ENCODE data around the gene SETD2. TPM values are rescaled to one million over a fixed set of nuclear protein-coding genes. Genes with fewer than 3 reads are reported as not detected.

Gene SETD2
- total and polyA plus RNA-seq, 9 of the 15 experiments (the other 6 are each of a cell fraction or from before 2014, with no cell fraction given): 8.2 to 44.0 (median 33.6) TPM

DNA sequence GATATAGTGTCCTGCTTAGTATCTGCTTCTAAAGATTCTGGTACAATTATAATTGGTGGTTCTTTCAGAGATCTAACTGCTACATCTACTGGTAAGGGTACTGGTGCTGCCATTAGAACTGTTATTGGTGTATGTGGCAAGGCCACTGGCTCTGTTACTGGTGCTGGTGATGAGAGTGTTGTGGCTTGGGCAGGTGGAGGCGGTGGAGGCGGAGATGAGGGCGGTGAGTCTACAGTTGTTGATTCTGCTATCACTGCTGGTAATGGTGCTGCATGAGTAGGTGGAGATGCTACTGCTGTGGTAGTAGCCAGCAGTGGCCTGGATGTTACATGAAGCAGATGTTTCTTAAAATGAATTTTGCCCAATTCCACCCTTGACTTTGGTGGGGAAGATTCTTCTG lies 40.1 kb downstream of the SETD2 start:
- Histone ChIP-seq H3K36me3 (ENCODE audit: control insufficient read depth, insufficient read depth, low read length) (peaks cover 72% of the 10 kb centered on the region), H3K9me3 (replicated peaks; ENCODE audit: control insufficient read depth, insufficient read depth, low read depth, low read length) (peaks cover 26% of the 10 kb centered on the region), H3K79me2 (ENCODE audit: control insufficient read depth, insufficient read depth, low read length) (peaks cover 46% of the 10 kb centered on the region), H3K4me1 (replicated peaks in 1 of 2; ENCODE audit: control insufficient read depth in 2 of 2, insufficient read depth in 2 of 2, low read length in 2 of 2) (no peaks in the 10 kb centered on the region), H3K4me2 (ENCODE audit: insufficient read depth, low read length) (no peak overlapping the region), H3K9ac (ENCODE audit: insufficient read depth in 1 of 2, low read depth in 2 of 2, low read length in 2 of 2) (no peak overlapping the region), H2AFZ (ENCODE audit: low read depth, low read length) (no peak overlapping the region), H3K4me3 (no peak overlapping the region), H3K27me3 (ENCODE audit: control insufficient read depth in 2 of 2, insufficient read depth in 2 of 2, low read length in 2 of 2) (no peaks in the 10 kb centered on the region), H3K9me1 (ENCODE audit: control insufficient read depth, insufficient read depth, low read length) (no peaks in the 10 kb centered on the region), H3K27ac (ENCODE audit: extremely low read depth, low read depth, low read length) (no peak overlapping the region), H4K20me1 (replicated peaks; ENCODE audit: control insufficient read depth, insufficient read depth, low read length) (no peaks in the 10 kb centered on the region)
- DNase-seq (ENCODE audit: extremely low read depth in 1 of 4, low spot score in 3 of 4) (no peak), ATAC-seq (no peak), FAIRE-seq (no peak)
- TF ChIP-seq JUNB (CRISPR knock-in tag; conservative IDR thresholded peaks at IDR 0.05) (no peak), POLR3A (IDR thresholded peaks at IDR 0.05; ENCODE audit: borderline replicate concordance, extremely low read depth, insufficient read depth, insufficient read length) (no peak), HMG20B (CRISPR knock-in tag; IDR thresholded peaks at IDR 0.05) (no peak), MEF2D (tag; conservative IDR thresholded peaks at IDR 0.05; ENCODE audit: low read depth) (no peak)
- TF ChIP-seq, protein P1, sequence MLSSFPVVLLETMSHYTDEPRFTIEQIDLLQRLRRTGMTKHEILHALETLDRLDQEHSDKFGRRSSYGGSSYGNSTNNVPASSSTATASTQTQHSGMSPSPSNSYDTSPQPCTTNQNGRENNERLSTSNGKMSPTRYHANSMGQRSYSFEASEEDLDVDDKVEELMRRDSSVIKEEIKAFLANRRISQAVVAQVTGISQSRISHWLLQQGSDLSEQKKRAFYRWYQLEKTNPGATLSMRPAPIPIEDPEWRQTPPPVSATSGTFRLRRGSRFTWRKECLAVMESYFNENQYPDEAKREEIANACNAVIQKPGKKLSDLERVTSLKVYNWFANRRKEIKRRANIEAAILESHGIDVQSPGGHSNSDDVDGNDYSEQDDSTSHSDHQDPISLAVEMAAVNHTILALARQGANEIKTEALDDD (IDR thresholded peaks at IDR 0.05): no peak
- ChIA-PET CTCF (ENCODE audit: low intra/inter-chr PET ratio) (interaction anchor here (0.6 kb wide), 1 partner anchor 83 kb away, joined by 3 read pairs; no protein-coding TSS in a partner anchor), POLR2A (no interaction called here)
- intact Hi-C loops (cut with micrococcal nuclease) (no loop called here), in situ Hi-C loops (cut with MboI) (no loop called here)
- TSS peak; percentile 36 for BruUV-seq (replicated peaks)
- 95% methylated on average over 3 of the region's 3 CpGs for WGBS (ENCODE audit: insufficient coverage, low coverage, missing lambda C conversion rate)

DNA sequence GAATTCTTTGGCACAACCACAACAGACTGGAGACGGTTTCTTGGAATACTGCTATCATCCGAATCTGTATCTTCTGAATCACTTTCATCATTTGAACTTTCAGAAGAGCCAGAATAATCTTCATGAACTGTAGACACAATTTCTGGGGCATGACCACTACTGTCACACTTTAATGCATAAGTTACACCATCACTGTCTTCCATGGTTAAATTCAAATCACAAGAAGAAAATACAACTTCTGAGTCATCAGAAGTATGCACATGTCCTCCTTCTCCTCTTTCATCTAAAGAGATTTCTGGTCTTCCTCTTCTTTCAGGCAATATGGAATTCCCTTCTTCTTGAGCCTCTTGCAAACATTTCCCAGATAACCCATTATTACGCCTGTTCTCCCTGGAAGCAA lies 42.5 kb downstream of the SETD2 start:
- 84% methylated on average over 3 of the region's 3 CpGs for WGBS (ENCODE audit: insufficient coverage, low coverage, missing lambda C conversion rate)
- no peak for ATAC-seq
- DNase-seq (ENCODE audit: extremely low read depth in 1 of 4, low spot score in 3 of 4): no peak
- Histone ChIP-seq H4K20me1 (replicated peaks; ENCODE audit: control insufficient read depth, insufficient read depth, low read length) (no peaks in the 10 kb centered on the region), H3K9me3 (replicated peaks; ENCODE audit: control insufficient read depth, insufficient read depth, low read depth, low read length) (peaks cover 26% of the 10 kb centered on the region), H3K79me2 (ENCODE audit: control insufficient read depth, insufficient read depth, low read length) (peaks cover 32% of the 10 kb centered on the region), H3K27me3 (ENCODE audit: control insufficient read depth in 2 of 2, insufficient read depth in 2 of 2, low read length in 2 of 2) (no peaks in the 10 kb centered on the region), H3K4me3 (no peak overlapping the region), H2AFZ (ENCODE audit: low read depth, low read length) (no peak overlapping the region), H3K27ac (ENCODE audit: extremely low read depth, low read depth, low read length) (no peak overlapping the region), H3K9ac (ENCODE audit: insufficient read depth in 1 of 2, low read depth in 2 of 2, low read length in 2 of 2) (no peak overlapping the region), H3K4me1 (replicated peaks in 1 of 2; ENCODE audit: control insufficient read depth in 2 of 2, insufficient read depth in 2 of 2, low read length in 2 of 2) (peaks cover 4 to 7% of the 10 kb centered on the region in 2 experiments; a peak in 3 of 5 replicates), H3K4me2 (ENCODE audit: insufficient read depth, low read length) (no peak overlapping the region), H3K36me3 (ENCODE audit: control insufficient read depth, insufficient read depth, low read length) (peaks cover 85% of the 10 kb centered on the region), H3K9me1 (ENCODE audit: control insufficient read depth, insufficient read depth, low read length) (no peaks in the 10 kb centered on the region)
- no peak for FAIRE-seq
- CTCF ChIA-PET (ENCODE audit: low intra/inter-chr PET ratio): no interaction called here
- TF ChIP-seq ZKSCAN3 (CRISPR knock-in tag; IDR thresholded peaks at IDR 0.05) (no peak), SUPT5H (IDR thresholded peaks at IDR 0.05) (0 out of 2 replicates have a peak, but pooled peaks have one; percentile 26)
- TF ChIP-seq, protein P2, sequence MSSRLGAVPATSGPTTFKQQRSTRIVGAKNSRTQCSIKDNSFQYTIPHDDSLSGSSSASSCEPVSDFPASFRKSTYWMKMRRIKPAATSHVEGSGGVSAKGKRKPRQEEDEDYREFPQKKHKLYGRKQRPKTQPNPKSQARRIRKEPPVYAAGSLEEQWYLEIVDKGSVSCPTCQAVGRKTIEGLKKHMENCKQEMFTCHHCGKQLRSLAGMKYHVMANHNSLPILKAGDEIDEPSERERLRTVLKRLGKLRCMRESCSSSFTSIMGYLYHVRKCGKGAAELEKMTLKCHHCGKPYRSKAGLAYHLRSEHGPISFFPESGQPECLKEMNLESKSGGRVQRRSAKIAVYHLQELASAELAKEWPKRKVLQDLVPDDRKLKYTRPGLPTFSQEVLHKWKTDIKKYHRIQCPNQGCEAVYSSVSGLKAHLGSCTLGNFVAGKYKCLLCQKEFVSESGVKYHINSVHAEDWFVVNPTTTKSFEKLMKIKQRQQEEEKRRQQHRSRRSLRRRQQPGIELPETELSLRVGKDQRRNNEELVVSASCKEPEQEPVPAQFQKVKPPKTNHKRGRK (tag; IDR thresholded peaks at IDR 0.05): no peak
- TF ChIP-seq, protein P3, sequence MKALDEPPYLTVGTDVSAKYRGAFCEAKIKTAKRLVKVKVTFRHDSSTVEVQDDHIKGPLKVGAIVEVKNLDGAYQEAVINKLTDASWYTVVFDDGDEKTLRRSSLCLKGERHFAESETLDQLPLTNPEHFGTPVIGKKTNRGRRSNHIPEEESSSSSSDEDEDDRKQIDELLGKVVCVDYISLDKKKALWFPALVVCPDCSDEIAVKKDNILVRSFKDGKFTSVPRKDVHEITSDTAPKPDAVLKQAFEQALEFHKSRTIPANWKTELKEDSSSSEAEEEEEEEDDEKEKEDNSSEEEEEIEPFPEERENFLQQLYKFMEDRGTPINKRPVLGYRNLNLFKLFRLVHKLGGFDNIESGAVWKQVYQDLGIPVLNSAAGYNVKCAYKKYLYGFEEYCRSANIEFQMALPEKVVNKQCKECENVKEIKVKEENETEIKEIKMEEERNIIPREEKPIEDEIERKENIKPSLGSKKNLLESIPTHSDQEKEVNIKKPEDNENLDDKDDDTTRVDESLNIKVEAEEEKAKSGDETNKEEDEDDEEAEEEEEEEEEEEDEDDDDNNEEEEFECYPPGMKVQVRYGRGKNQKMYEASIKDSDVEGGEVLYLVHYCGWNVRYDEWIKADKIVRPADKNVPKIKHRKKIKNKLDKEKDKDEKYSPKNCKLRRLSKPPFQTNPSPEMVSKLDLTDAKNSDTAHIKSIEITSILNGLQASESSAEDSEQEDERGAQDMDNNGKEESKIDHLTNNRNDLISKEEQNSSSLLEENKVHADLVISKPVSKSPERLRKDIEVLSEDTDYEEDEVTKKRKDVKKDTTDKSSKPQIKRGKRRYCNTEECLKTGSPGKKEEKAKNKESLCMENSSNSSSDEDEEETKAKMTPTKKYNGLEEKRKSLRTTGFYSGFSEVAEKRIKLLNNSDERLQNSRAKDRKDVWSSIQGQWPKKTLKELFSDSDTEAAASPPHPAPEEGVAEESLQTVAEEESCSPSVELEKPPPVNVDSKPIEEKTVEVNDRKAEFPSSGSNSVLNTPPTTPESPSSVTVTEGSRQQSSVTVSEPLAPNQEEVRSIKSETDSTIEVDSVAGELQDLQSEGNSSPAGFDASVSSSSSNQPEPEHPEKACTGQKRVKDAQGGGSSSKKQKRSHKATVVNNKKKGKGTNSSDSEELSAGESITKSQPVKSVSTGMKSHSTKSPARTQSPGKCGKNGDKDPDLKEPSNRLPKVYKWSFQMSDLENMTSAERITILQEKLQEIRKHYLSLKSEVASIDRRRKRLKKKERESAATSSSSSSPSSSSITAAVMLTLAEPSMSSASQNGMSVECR (CRISPR knock-in tag; IDR thresholded peaks at IDR 0.05): no peak
- POLR2A ChIA-PET: no interaction called here
- intact Hi-C loops (cut with micrococcal nuclease) (no loop called here), in situ Hi-C loops (cut with MboI) (no loop called here)
- no TSS peak for BruUV-seq (replicated peaks)
